Mesodermal cell (in vitro differentiated cells): Measurements from ENCODE around the gene SLC5A9.

Experiments
- H3K27ac ChIP-seq: 2 replicates; pipeline ENCODE4 v1.7.0; 2013; ENCODE audit warnings: mild to moderate bottlenecking, low read depth, low read length, moderate library complexity; ENCODE audit not compliant: severe bottlenecking
- H3K36me3 ChIP-seq: 2 replicates; pipeline ENCODE4 v1.7.1; 2013; ENCODE audit warnings: mild to moderate bottlenecking, low read length, moderate library complexity; ENCODE audit not compliant: control insufficient read depth, insufficient read depth
- H3K4me1 ChIP-seq: one replicate; pipeline ENCODE4 v1.7.1; 2013; ENCODE audit warnings: mild to moderate bottlenecking, low read length; ENCODE audit not compliant: insufficient read depth, control insufficient read depth, poor library complexity, severe bottlenecking
- H3K4me3 ChIP-seq: 2 replicates; pipeline ENCODE4 v1.7.0; 2013; ENCODE audit warnings: low read length, control low read depth, mild to moderate bottlenecking; ENCODE audit not compliant: insufficient read depth, poor library complexity, severe bottlenecking; ENCODE audit errors: extremely low read depth
- H3K9me3 ChIP-seq: 2 replicates; pipeline ENCODE4 v1.7.1; 2013; ENCODE audit warnings: mild to moderate bottlenecking, low read length, moderate library complexity; ENCODE audit not compliant: control insufficient read depth
- WGBS, 2 experiments: methylation state at CpG; one replicate each; pipeline ENCODE4 v1.1.5; 2013; ENCODE audit warnings: missing lambda C conversion rate in 2 of 2; ENCODE audit not compliant: insufficient coverage in 2 of 2; 5-methylcytosine and 5-hydroxymethylcytosine counted together

SLC5A9 gene

DNA sequence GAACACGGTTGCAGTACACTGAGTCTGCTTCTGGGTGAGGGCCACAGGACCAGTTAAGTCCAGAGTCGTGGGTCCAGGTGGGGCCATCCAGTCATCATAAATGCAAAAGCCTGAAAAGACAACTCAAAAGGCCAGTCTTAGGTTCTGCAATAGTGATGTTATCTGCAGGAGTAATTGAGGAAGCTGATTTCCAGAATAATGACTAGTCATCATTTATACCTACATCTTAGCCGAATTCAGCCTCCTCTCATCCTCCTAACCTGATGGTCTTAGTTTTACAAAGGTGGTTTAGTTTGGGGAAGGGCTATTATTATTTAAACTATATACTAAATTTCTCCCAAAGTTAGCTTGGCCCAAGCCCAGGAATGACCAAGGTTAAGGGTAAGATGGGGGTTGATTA lies 23.5 kb upstream of the SLC5A9 start:
- no peak overlapping the region for H3K27ac ChIP-seq
- WGBS, 2 experiments = 74 to 94% methylated on average over 2 of the region's 3 CpGs

DNA sequence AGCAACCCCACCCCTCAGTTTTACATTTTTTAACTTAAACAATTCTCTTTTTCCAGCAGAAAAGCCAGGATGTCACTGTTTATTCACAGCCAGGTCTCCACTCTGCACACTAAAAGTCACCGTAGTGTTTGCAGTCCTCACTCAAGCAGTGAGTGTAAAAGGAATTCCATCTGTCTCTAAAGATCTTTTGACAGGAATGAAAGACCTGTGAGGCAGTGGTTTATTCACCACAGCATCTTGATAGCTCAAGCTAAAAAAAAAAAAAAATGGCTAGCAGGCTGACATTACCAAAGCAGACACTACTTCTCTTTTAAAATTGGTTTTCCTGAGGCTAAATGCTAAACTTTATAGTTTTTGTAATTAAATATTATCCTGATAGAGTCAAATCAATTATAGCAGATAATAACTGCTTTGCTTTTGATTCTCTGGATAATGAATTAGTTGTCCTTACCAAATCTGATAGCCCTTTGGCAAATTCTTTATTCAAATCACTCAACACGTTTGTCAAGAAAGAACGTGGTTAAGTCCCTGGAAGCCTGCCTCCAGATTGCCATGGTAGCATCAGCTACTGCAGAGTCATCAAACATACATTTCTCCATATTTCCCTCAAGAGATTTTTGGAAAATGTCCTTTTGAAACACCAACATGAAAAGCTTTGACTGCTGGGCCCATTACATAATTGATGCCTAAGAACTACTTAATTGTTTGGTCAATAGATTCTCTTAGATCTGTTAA lies 22.2 kb upstream of the SLC5A9 start:
- no peaks in the 10 kb centered on the region for H3K36me3 ChIP-seq
- no peaks in the 10 kb centered on the region for H3K9me3 ChIP-seq
- WGBS, 2 experiments = 64 to 83% methylated on average over 2 to 3 of the region's 3 CpGs
- no peak overlapping the region for H3K27ac ChIP-seq
- no peak overlapping the region for H3K4me3 ChIP-seq
- no peaks in the 10 kb centered on the region for H3K4me1 ChIP-seq

More for the DNA sequence above, 23.5 kb upstream of the SLC5A9 start:
- Histone ChIP-seq H3K36me3 (no peaks in the 10 kb centered on the region), H3K4me3 (no peak overlapping the region), H3K4me1 (no peaks in the 10 kb centered on the region), H3K9me3 (no peaks in the 10 kb centered on the region)

DNA sequence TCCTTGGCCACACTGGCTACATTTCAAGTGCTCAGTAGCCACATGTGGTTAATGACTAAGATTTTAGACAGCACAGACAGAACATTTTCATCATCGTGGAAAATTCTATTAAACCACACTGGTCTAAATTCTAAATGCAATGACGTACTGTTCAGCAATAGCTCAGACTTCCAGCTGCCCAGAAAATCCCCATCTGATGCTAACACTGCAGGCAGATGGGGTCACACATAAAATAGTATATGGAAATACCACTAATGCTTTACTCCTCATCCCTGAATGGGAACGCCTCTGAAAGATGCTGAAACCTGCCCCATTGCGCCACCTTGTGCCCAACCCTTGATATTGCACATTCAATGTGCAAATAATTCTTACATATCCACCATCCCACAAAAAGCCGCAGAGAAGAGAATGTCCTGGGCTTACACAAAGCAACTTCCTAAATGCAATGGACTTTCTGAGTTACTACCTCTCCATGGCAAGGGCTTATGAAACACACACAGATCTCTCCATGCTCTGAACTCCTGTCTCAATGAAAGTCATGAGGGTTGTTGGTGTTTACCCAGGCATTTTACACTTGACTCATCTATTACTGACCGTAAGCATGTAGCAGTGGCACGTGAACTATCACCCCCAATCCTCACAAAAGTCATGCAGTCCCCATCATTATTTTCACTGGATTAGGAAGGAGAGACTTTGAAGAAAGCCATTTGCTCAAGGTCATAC lies 20.3 kb upstream of the SLC5A9 start:
- 22 to 26% methylated on average over 3 of the region's 7 CpGs for WGBS, 2 experiments

DNA sequence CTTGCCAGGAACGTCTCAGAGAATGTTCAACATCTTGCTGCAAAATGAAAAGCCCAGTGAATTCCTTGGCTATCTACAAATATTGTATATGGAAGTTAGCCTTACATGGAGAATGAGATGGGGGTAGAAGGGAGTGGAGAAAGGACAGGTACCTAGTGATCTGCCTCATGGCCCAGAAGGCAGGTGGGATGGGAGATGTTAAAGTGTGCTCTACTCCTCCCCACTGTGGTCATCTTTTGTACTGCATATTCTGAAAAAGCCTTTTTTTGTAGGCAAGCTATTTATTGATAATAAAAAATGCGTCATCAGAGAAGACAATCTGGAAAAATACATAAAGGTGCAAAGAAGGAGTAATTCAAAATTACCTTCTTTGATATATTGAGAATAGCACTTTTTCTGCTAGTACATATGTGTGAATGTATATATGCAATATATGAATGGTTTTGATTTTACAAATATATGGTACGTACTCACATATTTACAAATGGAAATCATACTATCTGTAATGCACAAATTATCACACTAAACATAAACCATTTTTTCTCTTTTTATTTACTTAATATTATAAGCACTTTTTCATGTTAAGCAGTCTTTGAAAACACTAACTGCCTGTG lies 19.1 kb upstream of the SLC5A9 start:
- no peak overlapping the region for H3K27ac ChIP-seq
- H3K4me1 ChIP-seq = no peaks in the 10 kb centered on the region
- no peak overlapping the region for H3K4me3 ChIP-seq
- H3K9me3 ChIP-seq = no peaks in the 10 kb centered on the region
- no peaks in the 10 kb centered on the region for H3K36me3 ChIP-seq
- 80 to 100% methylated on average over 1 of the region's 3 CpGs for WGBS, 2 experiments

More for the DNA sequence above, 20.3 kb upstream of the SLC5A9 start:
- Histone ChIP-seq H3K27ac (no peak overlapping the region), H3K4me3 (no peak overlapping the region), H3K4me1 (no peaks in the 10 kb centered on the region), H3K9me3 (no peaks in the 10 kb centered on the region), H3K36me3 (no peaks in the 10 kb centered on the region)

DNA sequence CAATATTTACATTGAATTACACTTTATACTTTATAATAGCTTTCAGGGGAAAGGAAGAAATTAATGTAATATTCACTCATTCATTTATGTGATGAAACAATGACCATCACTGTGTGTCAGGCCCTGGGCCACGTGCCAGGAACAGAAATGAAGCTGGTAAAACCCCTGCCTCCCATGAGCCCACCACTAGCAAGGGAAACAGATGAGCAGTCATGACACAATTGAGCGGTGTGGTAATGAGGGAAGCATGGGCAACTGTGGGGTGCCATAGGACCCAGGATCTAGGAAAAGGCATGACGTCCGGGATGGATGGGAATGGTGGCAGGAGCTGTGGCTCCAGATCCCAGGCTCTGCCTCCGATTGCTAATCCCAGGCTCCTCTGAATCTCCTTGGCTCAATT lies 17.0 kb upstream of the SLC5A9 start:
- WGBS, 2 experiments = 83 to 94% methylated on average over 4 to 5 of the region's 5 CpGs
- Histone ChIP-seq H3K4me3 (no peak overlapping the region), H3K9me3 (no peaks in the 10 kb centered on the region), H3K27ac (no peak overlapping the region), H3K4me1 (no peaks in the 10 kb centered on the region), H3K36me3 (no peaks in the 10 kb centered on the region)

DNA sequence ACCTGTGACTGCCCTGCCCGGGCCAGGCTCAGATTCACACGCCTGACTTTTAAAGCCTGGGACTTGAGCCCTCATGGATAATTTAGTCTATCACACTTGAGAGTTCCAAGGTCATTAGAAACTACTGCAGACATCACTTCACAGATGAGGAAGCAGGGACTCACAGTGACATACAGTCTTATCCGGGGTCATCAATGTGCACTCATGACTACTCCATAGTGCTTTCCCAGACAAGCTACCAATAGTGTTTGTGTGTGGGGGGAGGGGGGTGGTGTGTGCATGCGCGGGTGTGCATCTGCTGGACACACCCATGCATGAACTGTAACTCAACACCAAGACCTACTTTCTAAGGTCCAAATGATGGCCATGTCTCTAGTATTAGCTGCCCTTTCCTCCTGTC lies 16.1 kb upstream of the SLC5A9 start:
- Histone ChIP-seq H3K27ac (no peak overlapping the region), H3K9me3 (no peaks in the 10 kb centered on the region), H3K4me1 (no peaks in the 10 kb centered on the region), H3K36me3 (no peaks in the 10 kb centered on the region), H3K4me3 (no peak overlapping the region)
- 93 to 94% methylated on average over 3 to 5 of the region's 5 CpGs for WGBS, 2 experiments

DNA sequence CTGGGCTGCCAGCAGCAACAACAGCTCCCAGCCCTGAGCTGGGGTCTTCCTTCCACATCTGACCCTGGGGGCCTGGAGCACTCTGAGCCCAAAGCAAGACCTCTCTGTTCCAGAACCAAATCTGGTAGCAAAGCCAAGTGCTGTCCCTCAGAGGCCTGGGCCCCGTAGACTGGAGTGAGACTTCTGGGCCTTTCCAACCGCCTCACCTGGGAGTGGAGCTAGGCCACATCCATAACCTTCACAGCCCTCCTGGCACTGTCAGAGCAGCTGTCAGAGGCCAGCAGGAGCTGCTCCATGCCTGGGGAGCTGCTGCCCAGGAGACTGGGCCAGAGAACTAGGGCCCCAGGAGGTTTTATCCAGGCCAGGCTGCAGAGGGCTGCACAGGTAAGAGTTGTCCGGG lies 15.4 kb upstream of the SLC5A9 start:
- Histone ChIP-seq H3K27ac (no peak overlapping the region), H3K9me3 (no peaks in the 10 kb centered on the region), H3K4me1 (no peaks in the 10 kb centered on the region), H3K4me3 (no peak overlapping the region), H3K36me3 (no peaks in the 10 kb centered on the region)
- WGBS, 2 experiments = 100% methylated on average over 1 to 3 of the region's 3 CpGs

DNA sequence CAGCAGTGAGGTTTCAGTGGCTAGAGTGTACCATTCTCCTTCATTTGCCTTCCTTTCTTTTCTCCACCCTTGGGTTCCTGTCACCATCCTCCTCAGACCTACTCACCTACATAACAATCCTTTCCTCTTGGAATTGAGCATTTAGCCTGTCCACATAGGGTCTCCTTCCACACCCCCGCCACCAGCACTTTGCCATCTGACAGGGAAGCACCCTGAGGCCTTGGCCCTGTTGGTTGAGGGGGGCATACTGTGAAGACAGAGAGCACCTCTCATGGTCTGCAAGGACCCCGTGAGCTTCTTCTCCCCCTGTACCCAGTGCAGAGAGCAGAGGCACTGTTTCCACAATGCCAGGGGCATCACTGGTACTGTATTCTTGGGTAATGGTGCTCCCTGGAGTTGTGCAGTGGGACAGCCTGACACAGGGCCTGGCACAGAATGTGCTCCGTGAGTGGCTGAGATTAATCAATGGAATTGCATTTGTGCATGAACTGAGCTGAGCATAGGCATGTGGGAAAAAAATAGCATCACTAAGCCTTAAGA lies 14.9 kb upstream of the SLC5A9 start:
- Histone ChIP-seq H3K4me1 (no peaks in the 10 kb centered on the region), H3K4me3 (no peak overlapping the region), H3K27ac (no peak overlapping the region), H3K9me3 (no peaks in the 10 kb centered on the region), H3K36me3 (no peaks in the 10 kb centered on the region)
- 93 to 100% methylated on average over 1 to 2 of the region's 3 CpGs for WGBS, 2 experiments

DNA sequence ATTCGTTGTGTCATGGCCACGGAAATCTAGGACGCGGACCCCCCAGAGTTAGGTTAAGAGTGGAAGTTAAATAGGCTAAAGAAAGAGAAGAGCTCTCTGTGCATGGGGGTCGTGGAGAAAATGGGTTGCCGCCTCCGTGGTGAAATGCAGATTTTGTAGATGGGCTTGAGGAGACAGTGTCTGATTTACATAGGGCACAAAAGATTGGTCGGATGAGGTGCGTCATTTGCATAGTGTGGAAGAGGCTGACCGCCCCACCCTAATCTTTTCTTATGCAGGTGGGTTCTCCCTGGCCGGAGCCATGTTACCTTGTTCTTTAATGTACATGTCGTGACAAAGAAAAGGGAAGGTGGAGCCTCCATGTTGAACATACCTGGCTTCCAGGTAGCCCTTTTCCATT lies 14.3 kb upstream of the SLC5A9 start:
- Histone ChIP-seq H3K4me1 (no peaks in the 10 kb centered on the region), H3K27ac (no peak overlapping the region), H3K9me3 (no peaks in the 10 kb centered on the region), H3K36me3 (no peaks in the 10 kb centered on the region), H3K4me3 (no peak overlapping the region)
- WGBS, 2 experiments = 51 to 58% methylated on average over 8 to 11 of the region's 12 CpGs

DNA sequence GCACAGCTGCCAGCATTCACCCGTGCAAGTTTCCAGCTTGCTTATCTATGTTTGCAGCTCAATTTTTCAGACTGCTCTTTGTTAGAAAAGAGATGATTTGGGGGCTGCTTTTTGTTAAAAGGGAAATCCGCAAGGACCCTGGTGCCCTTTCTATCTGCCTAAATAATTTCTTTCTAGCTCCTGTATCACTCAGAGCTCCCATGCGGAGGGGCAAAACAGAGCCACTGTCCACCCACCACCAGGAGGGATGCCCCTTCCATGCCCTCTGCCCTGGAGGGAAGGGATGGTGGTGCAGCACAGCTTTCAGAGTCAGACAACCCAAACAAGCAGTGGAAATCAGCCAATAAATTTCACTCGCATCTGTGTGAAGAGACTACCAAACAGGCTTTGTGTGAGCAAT lies 13.9 kb upstream of the SLC5A9 start:
- Histone ChIP-seq H3K9me3 (no peaks in the 10 kb centered on the region), H3K36me3 (no peaks in the 10 kb centered on the region), H3K4me1 (no peaks in the 10 kb centered on the region), H3K27ac (no peak overlapping the region), H3K4me3 (no peak overlapping the region)
- 80% methylated on average over 1 of the region's 4 CpGs; no CpG with 5 or more reads in 1 of the 2 experiments for WGBS, 2 experiments
